Duodenal mucosa (tissue), 2 donors: ENCODE measurements around the gene SYNRG.
A peak's percentile ranks its signal among the peaks of the same experiment; 100 is the strongest.

Experiments
- H3K27ac ChIP-seq: one replicate; pipeline ENCODE4 v1.7.0; 2013; ENCODE audit warnings: low read depth, low read length
- H3K27me3 ChIP-seq, 2 donors: one replicate each; pipeline ENCODE4 v1.7.0; 2013; ENCODE audit warnings: low read length in 2 of 2, control low read depth in 1 of 2; ENCODE audit not compliant: insufficient read depth in 2 of 2, control insufficient read depth in 1 of 2
- H3K36me3 ChIP-seq, 2 donors: one replicate each; pipeline ENCODE4 v1.7.0; 2013; ENCODE audit warnings: low read length in 2 of 2, control low read depth in 1 of 2; ENCODE audit not compliant: insufficient read depth in 2 of 2, control insufficient read depth in 1 of 2
- H3K4me1 ChIP-seq, 2 donors: one replicate each; pipeline ENCODE4 v1.7.0; 2013; ENCODE audit warnings: low read length in 2 of 2, control low read depth in 1 of 2; ENCODE audit not compliant: insufficient read depth in 2 of 2, control insufficient read depth in 1 of 2
- H3K4me3 ChIP-seq, 2 donors: one replicate each; pipeline ENCODE4 v1.7.0; 2013; ENCODE audit warnings: low read length in 2 of 2, low read depth in 1 of 2
- H3K9ac ChIP-seq, 2 donors: one replicate each; pipeline ENCODE4 v1.7.0; 2013; ENCODE audit warnings: low read length in 2 of 2, low read depth in 1 of 2
- H3K9me3 ChIP-seq, 2 donors: one replicate each; pipeline ENCODE4 v1.7.0; 2013; ENCODE audit warnings: low read length in 2 of 2, control low read depth in 1 of 2; ENCODE audit not compliant: control insufficient read depth in 1 of 2

SYNRG gene

GRCh38 chr17:37605813-37606505 is 3.3 kb downstream of the SYNRG start:
- peak overlapping the region in 1 of 2 donors; percentile 25 for H3K4me3 ChIP-seq
- H3K36me3 ChIP-seq: no peaks in the 10 kb centered on the region
- no peak overlapping the region for H3K9ac ChIP-seq
- H3K9me3 ChIP-seq: no peaks in the 10 kb centered on the region
- no peaks in the 10 kb centered on the region for H3K27me3 ChIP-seq
- peaks cover 3 to 6% of the 10 kb centered on the region in 2 donors for H3K4me1 ChIP-seq
- no peak overlapping the region for H3K27ac ChIP-seq

- peaks cover 0 to 3% of the 10 kb centered on the region in 2 donors for H3K36me3 ChIP-seq
- no peak overlapping the region for H3K9ac ChIP-seq
- H3K27ac ChIP-seq: no peak overlapping the region
- no peaks in the 10 kb centered on the region for H3K27me3 ChIP-seq
- no peak overlapping the region for H3K4me3 ChIP-seq
- H3K4me1 ChIP-seq: peaks cover 3 to 6% of the 10 kb centered on the region in 2 donors
- no peaks in the 10 kb centered on the region for H3K9me3 ChIP-seq
Observed at GRCh38 chr17:37605081-37605480, 4.1 kb downstream of the SYNRG start.

GRCh38 chr17:37604556-37604955 is 4.7 kb downstream of the SYNRG start:
- Histone ChIP-seq H3K4me1 (peaks cover under 1 to 4% of the 10 kb centered on the region in 2 donors), H3K27me3 (no peaks in the 10 kb centered on the region), H3K4me3 (no peak overlapping the region), H3K27ac (no peak overlapping the region), H3K9me3 (no peaks in the 10 kb centered on the region), H3K9ac (no peak overlapping the region), H3K36me3 (peaks cover 0 to 3% of the 10 kb centered on the region in 2 donors)

GRCh38 chr17:37598145-37598544 is 11.1 kb downstream of the SYNRG start:
- Histone ChIP-seq H3K9me3 (no peaks in the 10 kb centered on the region), H3K4me1 (no peaks in the 10 kb centered on the region), H3K9ac (no peak overlapping the region), H3K4me3 (no peak overlapping the region), H3K36me3 (peaks cover 29 to 48% of the 10 kb centered on the region in 2 donors), H3K27me3 (no peaks in the 10 kb centered on the region), H3K27ac (no peak overlapping the region)

GRCh38 chr17:37592291-37592690 is 16.9 kb downstream of the SYNRG start:
- Histone ChIP-seq H3K4me1 (no peaks in the 10 kb centered on the region), H3K27ac (no peak overlapping the region), H3K4me3 (no peak overlapping the region), H3K27me3 (no peaks in the 10 kb centered on the region), H3K36me3 (peaks cover 19 to 51% of the 10 kb centered on the region in 2 donors), H3K9me3 (no peaks in the 10 kb centered on the region), H3K9ac (no peak overlapping the region)

- peaks cover 36 to 58% of the 10 kb centered on the region in 2 donors for H3K36me3 ChIP-seq
- no peaks in the 10 kb centered on the region for H3K9me3 ChIP-seq
Observed at GRCh38 chr17:37585066-37585465, 24.2 kb downstream of the SYNRG start.

GRCh38 chr17:37576281-37576680 is 32.9 kb downstream of the SYNRG start:
- Histone ChIP-seq H3K36me3 (peaks cover 0 to 48% of the 10 kb centered on the region in 2 donors), H3K9me3 (no peaks in the 10 kb centered on the region), H3K27ac (no peak overlapping the region), H3K4me1 (no peaks in the 10 kb centered on the region), H3K9ac (no peak overlapping the region), H3K27me3 (no peaks in the 10 kb centered on the region), H3K4me3 (no peak overlapping the region)

More at GRCh38 chr17:37585066-37585465, 24.2 kb downstream of the SYNRG start:
- no peaks in the 10 kb centered on the region for H3K27me3 ChIP-seq
- no peak overlapping the region for H3K9ac ChIP-seq
- H3K27ac ChIP-seq: no peak overlapping the region
- H3K4me3 ChIP-seq: no peak overlapping the region
- no peaks in the 10 kb centered on the region for H3K4me1 ChIP-seq

GRCh38 chr17:37574427-37574826 is 34.8 kb downstream of the SYNRG start:
- no peaks in the 10 kb centered on the region for H3K27me3 ChIP-seq
- H3K36me3 ChIP-seq: peaks cover 8 to 61% of the 10 kb centered on the region in 2 donors
- H3K4me3 ChIP-seq: no peak overlapping the region
- no peaks in the 10 kb centered on the region for H3K4me1 ChIP-seq
- no peak overlapping the region for H3K27ac ChIP-seq
- no peaks in the 10 kb centered on the region for H3K9me3 ChIP-seq
- H3K9ac ChIP-seq: no peak overlapping the region

GRCh38 chr17:37571674-37572073 is 37.5 kb downstream of the SYNRG start:
- Histone ChIP-seq H3K9me3 (no peaks in the 10 kb centered on the region), H3K36me3 (peaks cover 28 to 70% of the 10 kb centered on the region in 2 donors), H3K4me3 (no peak overlapping the region), H3K27ac (no peak overlapping the region), H3K9ac (no peak overlapping the region), H3K27me3 (no peaks in the 10 kb centered on the region), H3K4me1 (no peaks in the 10 kb centered on the region)

GRCh38 chr17:37570527-37571093 is 38.6 kb downstream of the SYNRG start:
- no peak overlapping the region for H3K4me3 ChIP-seq
- H3K9ac ChIP-seq: no peak overlapping the region
- no peaks in the 10 kb centered on the region for H3K4me1 ChIP-seq
- H3K27ac ChIP-seq: no peak overlapping the region
- no peaks in the 10 kb centered on the region for H3K27me3 ChIP-seq
- H3K9me3 ChIP-seq: no peaks in the 10 kb centered on the region
- H3K36me3 ChIP-seq: peaks cover 28 to 72% of the 10 kb centered on the region in 2 donors
